Lower lobe of right lung (tissue), 2 donors: ENCODE data around the gene CADPS2. TPM values are rescaled to one million over a fixed set of nuclear protein-coding genes. Genes with fewer than 3 reads are reported as not detected.
"Not testable (repeated sequence)": the region's sequence is repeated elsewhere in the genome, so short reads cannot be mapped to it uniquely, and the experiment has no call there.

ENCODE experiments used
- ATAC-seq, 2 donors: fragments of 200-7000 bp; cut with Tn5 transposase; one replicate each; pipeline ENCODE4 v1.9.1; 2020 to 2022; ENCODE audit warnings: mild to moderate bottlenecking in 2 of 2, moderate library complexity in 2 of 2
- DNase-seq: peaks from one replicate; pipeline ENCODE4 v3.0.0-alpha.2; 2020
- H3K27ac ChIP-seq: fragments of 200-600 bp; one replicate; pipeline ENCODE4 v1.8.0; 2022
- H3K27me3 ChIP-seq: fragments of 200-600 bp; one replicate; pipeline ENCODE4 v1.8.0; 2022; ENCODE audit warnings: low read depth
- H3K36me3 ChIP-seq: fragments of 200-600 bp; one replicate; pipeline ENCODE4 v1.8.0; 2022; ENCODE audit warnings: mild to moderate bottlenecking
- H3K4me1 ChIP-seq: fragments of 200-600 bp; one replicate; pipeline ENCODE4 v1.8.0; 2022
- H3K4me3 ChIP-seq: fragments of 200-600 bp; one replicate; pipeline ENCODE4 v1.8.0; 2022; ENCODE audit warnings: mild to moderate bottlenecking
- H3K9me3 ChIP-seq: fragments of 200-600 bp; one replicate; pipeline ENCODE4 v1.8.0; 2022
- intact Hi-C: fragments of 100-400 bp; cut with DNase I; formaldehyde crosslinking; loops from one replicate; pipeline ENCODE4 v1.11.0; 2022
- total RNA-seq: library from RNA; stranded (reverse); fragmentation: NEBNext Ultra II Directional; extraction: Animal tissue kit (Norgen Biotek cat#: 25700); gene quantifications from one replicate; pipeline ENCODE4 v1.2.1, GENCODE V29; 2021
- TF ChIP-seq, protein P1 (sequence below): fragments of 200-600 bp; IDR thresholded peaks from one replicate; pipeline ENCODE4 v1.8.0; 2022; ENCODE audit warnings: antibody characterized with exemption, mild to moderate bottlenecking
- donor health status: DM: no; HTN: yes; CAD: no; lungs with severe emphysema.

Gene CADPS2
- total RNA-seq, 1 donor from 2014 or later, result 41.1 TPM

DNA sequence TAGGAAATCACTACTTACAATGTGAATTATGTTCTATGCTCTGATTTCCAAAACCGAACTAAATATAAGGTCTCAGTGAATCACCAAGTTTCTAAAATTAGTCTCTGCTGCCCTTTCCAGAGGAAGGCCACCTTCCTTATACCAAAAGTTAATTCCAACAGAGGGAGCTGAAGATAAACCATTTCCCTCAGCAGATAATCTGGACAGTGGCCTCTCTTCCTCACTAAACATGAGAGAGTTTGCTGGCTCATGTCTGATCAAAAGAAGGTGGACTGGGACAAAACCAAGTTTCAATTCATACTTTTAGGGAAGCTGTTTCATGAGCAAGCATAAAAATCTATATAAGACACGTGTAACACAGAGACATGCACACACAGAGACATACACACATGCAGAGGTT, 588.1 kb downstream of the CADPS2 start:
- Histone ChIP-seq H3K4me3 (no peak overlapping the region), H3K9me3 (no peaks in the 10 kb centered on the region), H3K36me3 (no peaks in the 10 kb centered on the region), H3K27me3 (peaks cover 66% of the 10 kb centered on the region), H3K27ac (no peak overlapping the region), H3K4me1 (peaks cover 14% of the 10 kb centered on the region)
- intact Hi-C loops, result no loop called here
- TF ChIP-seq, protein P1, sequence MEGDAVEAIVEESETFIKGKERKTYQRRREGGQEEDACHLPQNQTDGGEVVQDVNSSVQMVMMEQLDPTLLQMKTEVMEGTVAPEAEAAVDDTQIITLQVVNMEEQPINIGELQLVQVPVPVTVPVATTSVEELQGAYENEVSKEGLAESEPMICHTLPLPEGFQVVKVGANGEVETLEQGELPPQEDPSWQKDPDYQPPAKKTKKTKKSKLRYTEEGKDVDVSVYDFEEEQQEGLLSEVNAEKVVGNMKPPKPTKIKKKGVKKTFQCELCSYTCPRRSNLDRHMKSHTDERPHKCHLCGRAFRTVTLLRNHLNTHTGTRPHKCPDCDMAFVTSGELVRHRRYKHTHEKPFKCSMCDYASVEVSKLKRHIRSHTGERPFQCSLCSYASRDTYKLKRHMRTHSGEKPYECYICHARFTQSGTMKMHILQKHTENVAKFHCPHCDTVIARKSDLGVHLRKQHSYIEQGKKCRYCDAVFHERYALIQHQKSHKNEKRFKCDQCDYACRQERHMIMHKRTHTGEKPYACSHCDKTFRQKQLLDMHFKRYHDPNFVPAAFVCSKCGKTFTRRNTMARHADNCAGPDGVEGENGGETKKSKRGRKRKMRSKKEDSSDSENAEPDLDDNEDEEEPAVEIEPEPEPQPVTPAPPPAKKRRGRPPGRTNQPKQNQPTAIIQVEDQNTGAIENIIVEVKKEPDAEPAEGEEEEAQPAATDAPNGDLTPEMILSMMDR, result no peak
- no peak for DNase-seq
- ATAC-seq, result no peak

DNA sequence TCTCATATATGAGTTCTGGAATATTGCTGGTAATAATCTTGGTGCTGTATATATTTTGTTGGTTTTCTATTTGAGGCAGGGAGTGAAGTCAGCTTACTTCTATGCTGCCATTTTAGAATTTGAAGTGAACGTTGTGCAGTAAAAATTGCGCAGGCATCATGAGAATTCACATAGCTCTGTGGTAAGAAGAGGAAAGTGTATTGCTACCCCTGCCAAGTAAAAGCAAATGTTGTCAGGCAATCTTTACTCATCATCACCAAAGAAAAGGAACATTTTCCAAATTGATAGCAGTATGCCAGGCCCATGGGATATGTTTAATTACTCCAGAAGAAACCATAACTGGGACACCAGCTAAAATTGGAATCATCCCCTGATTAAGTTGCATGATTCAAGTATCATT, 595.1 kb downstream of the CADPS2 start:
- Histone ChIP-seq H3K27ac (no peak overlapping the region), H3K36me3 (no peaks in the 10 kb centered on the region), H3K4me1 (no peaks in the 10 kb centered on the region), H3K4me3 (no peak overlapping the region), H3K27me3 (peaks cover 10% of the 10 kb centered on the region), H3K9me3 (no peaks in the 10 kb centered on the region)
- TF ChIP-seq, protein P1, result no peak
- DNase-seq, result no peak
- intact Hi-C loops, result no loop called here
- ATAC-seq, result no peak

DNA sequence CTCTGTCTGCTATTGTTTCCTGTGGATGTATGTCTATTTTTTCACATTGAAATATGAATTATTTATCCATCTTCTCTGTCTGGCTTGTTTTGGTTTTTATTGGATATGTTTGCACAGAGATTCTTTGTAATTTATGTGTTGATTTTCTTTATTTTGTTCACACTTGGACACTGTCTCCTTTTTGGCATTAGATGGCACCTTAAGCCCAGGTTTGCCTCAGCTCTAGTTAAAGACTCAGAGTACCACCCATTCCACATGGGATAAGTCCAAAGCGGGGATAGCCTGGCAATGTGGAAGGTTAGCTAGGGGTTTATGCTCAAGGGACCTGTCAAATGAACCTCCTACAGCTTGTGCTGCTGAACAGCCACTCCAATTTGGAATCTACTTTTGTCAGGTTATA, 595.8 kb downstream of the CADPS2 start:
- no peaks in the 10 kb centered on the region for H3K4me1 ChIP-seq
- H3K36me3 ChIP-seq, result no peaks in the 10 kb centered on the region

DNA sequence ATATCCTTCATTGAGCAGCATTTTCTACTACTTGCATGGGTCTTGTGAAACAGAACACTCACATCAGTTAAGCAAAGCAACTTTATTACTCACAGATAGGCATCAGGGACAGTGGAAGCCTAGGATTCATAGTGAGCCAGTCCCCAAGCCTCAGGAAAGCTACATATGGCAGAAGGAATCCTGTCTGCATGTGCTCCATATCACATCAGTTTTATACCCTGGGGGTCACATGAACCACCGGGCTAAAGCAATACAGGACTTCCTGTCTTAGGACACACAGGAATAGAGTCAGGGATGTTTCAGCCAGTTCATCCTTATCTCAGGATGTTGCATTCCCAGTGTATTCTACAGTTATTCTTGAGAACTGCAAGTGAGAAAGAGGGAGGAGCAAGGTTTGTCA, 596.8 kb downstream of the CADPS2 start:
- intact Hi-C loops, result no loop called here
- Histone ChIP-seq H3K27ac (no peak overlapping the region), H3K9me3 (no peaks in the 10 kb centered on the region), H3K4me3 (no peak overlapping the region), H3K27me3 (peaks cover 3% of the 10 kb centered on the region), H3K36me3 (no peaks in the 10 kb centered on the region), H3K4me1 (no peaks in the 10 kb centered on the region)
- TF ChIP-seq, protein P1, result no peak
- DNase-seq (no peak), ATAC-seq (no peak)

More for the DNA sequence above, 595.8 kb downstream of the CADPS2 start:
- H3K27me3 ChIP-seq, result peaks cover 5% of the 10 kb centered on the region
- TF ChIP-seq, protein P1, result no peak
- intact Hi-C loops, result no loop called here
- ATAC-seq (no peak), DNase-seq (no peak)
- no peaks in the 10 kb centered on the region for H3K9me3 ChIP-seq
- H3K27ac ChIP-seq, result no peak overlapping the region
- H3K4me3 ChIP-seq, result no peak overlapping the region

DNA sequence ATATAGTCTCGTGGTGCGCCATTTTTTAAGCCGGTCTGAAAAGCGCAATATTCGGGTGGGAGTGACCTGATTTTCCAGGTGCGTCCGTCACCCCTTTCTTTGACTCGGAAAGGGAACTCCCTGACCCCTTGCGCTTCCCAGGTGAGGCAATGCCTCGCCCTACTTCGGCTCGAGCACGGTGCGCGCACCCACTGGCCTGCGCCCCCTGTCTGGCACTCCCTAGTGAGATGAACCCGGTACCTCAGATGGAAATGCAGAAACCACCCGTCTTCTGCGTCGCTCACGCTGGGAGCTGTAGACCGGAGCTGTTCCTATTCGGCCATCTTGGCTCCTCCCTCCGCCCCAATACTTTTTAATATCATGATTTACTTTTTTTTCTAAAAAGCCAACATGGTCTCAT, 601.7 kb downstream of the CADPS2 start:
- H3K9me3 ChIP-seq, H3K4me1 ChIP-seq, ATAC-seq, H3K27me3 ChIP-seq, H3K36me3 ChIP-seq, DNase-seq, intact Hi-C loops, H3K27ac ChIP-seq, H3K4me3 ChIP-seq: not testable (repeated sequence)

DNA sequence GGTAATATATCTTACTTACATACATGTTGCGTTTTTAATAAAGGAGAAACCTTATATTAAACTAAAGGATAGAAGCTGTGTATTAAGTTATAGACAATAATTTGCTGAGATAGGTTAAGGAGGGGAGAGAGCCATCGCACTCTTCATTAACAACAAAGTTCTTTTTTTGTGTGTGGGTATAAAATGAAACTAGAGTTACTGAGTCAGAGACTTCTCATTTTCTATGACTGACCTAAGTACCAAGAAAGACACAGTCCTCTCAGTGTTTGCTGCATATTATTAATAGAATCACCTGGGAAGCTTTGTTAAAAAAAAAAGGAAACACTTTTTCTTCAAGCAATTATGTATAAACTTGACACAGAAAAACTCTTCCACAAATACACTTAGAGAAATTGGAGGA, 613.1 kb downstream of the CADPS2 start:
- TF ChIP-seq, protein P1, result no peak
- Histone ChIP-seq H3K4me3 (no peak overlapping the region), H3K27me3 (no peaks in the 10 kb centered on the region), H3K4me1 (no peaks in the 10 kb centered on the region), H3K36me3 (no peaks in the 10 kb centered on the region), H3K9me3 (no peaks in the 10 kb centered on the region), H3K27ac (no peak overlapping the region)
- intact Hi-C loops, result no loop called here
- DNase-seq (no peak), ATAC-seq (no peak)
